A549 (cell line): ENCODE data around the gene PUM1. TPM values are rescaled to one million over a fixed set of nuclear protein-coding genes. Genes with fewer than 3 reads are reported as not detected.

ENCODE experiments used
- ATAC-seq, 2 experiments: fragments of 200-7000 bp in 1 of 2; fragments of >200 bp in 1 of 2; cut with Nextera tagmentation in 1 of 2; cut with Tn5 transposase in 1 of 2; 3 replicates each; pipeline versions ENCODE4 v1.8.0 to v1.9.1; 2018 to 2020; ENCODE audit warnings: mild to moderate bottlenecking in 1 of 2, moderate library complexity in 1 of 2
- CTCF ChIA-PET: fragments of 300-600 bp; sonication (Branson Sonifier 250); formaldehyde crosslinking; extraction: SDS; loops from one replicate; lab custom pipeline; 2021; ENCODE audit warnings: antibody characterized with exemption, inconsistent platforms; lab: Yijun Ruan, JAX
- POLR2A ChIA-PET: fragments of 350-600 bp; formaldehyde crosslinking; extraction: SDS; loops from one replicate; lab custom pipeline; 2021; ENCODE audit warnings: antibody characterized with exemption, inconsistent platforms; lab: Yijun Ruan, JAX
- DNase-seq, 2 experiments: peaks; one replicate each; pipeline versions ENCODE4 v3.0.0 to v3.0.0-alpha.2; 2011 to 2016; ENCODE audit warnings: low read depth in 1 of 2, low spot score in 1 of 2
- FAIRE-seq: peaks from 2 replicates; lab custom pipeline; 2011; peaks lifted over from hg19 to GRCh38; lab: Jason Lieb, UNC
- H3K27ac ChIP-seq, 2 experiments: fragments of >200 bp; sonication (Bioruptor Twin); formaldehyde crosslinking; 3 replicates each; pipeline ENCODE4 v1.5.1; 2016 to 2017
- H3K4me1 ChIP-seq: fragments of >200 bp; sonication (Bioruptor Twin); formaldehyde crosslinking; 3 replicates; pipeline ENCODE4 v1.6.1; 2016
- H3K4me2 ChIP-seq: fragments of >200 bp; sonication (Bioruptor Twin); formaldehyde crosslinking; 3 replicates; pipeline ENCODE4 v1.6.1; 2016
- H3K4me3 ChIP-seq: fragments of >200 bp; sonication (Bioruptor Twin); formaldehyde crosslinking; 3 replicates; pipeline ENCODE4 v1.5.1; 2016
- H3K9me3 ChIP-seq: fragments of >200 bp; sonication (Bioruptor Twin); formaldehyde crosslinking; 3 replicates; pipeline ENCODE4 v1.6.1; 2016
- BHLHE40 ChIP-seq: IDR thresholded peaks from 2 replicates; pipeline ENCODE4 v1.6.1; 2012; ENCODE audit warnings: low read depth, low read length, inconsistent platforms
- CHD2 ChIP-seq: fragments of 150-350 bp; IDR thresholded peaks from 2 replicates; pipeline ENCODE4 v1.6.1; 2014; ENCODE audit warnings: low read length; ENCODE audit not compliant: partially characterized antibody
- CHD4 ChIP-seq: fragments of 200-600 bp; sonication (generic); IDR thresholded peaks from 2 replicates; pipeline ENCODE4 v1.6.1; 2016; ENCODE audit warnings: antibody characterized with exemption, mild to moderate bottlenecking, borderline replicate concordance
- CTCF ChIP-seq: fragments of >200 bp; sonication (Bioruptor Twin); formaldehyde crosslinking; IDR thresholded peaks from 3 replicates; pipeline ENCODE4 v1.5.1; 2016
- EHF ChIP-seq: fragments of 250-450 bp; sonication (Bioruptor Pico); IDR thresholded peaks from 2 replicates; pipeline ENCODE4 v1.5.0; 2020; ENCODE audit warnings: mild to moderate bottlenecking
- EHMT2 ChIP-seq: fragments of 200-600 bp; sonication (generic); IDR thresholded peaks from 2 replicates; pipeline ENCODE4 v1.6.1; 2016; ENCODE audit warnings: antibody characterized with exemption, low read depth, mild to moderate bottlenecking, moderate library complexity
- EP300 ChIP-seq, 2 experiments: fragments of >200 bp; sonication (Bioruptor Twin); formaldehyde crosslinking; IDR thresholded peaks; 2 replicates in 1 of 2; 3 replicates in 1 of 2; pipeline ENCODE4 v1.6.1; 2016 to 2017
- HMGXB4 ChIP-seq: fragments of 250-450 bp; sonication (Bioruptor Pico); IDR thresholded peaks from 2 replicates; pipeline ENCODE4 v1.5.0; 2021; ENCODE audit warnings: mild to moderate bottlenecking, moderate library complexity, borderline replicate concordance
- KDM5A ChIP-seq: fragments of 200-600 bp; sonication (generic); IDR thresholded peaks from 2 replicates; pipeline ENCODE4 v1.6.1; 2016; ENCODE audit warnings: antibody characterized with exemption, mild to moderate bottlenecking
- MAFK ChIP-seq: fragments of 450-650 bp; IDR thresholded peaks from 2 replicates; pipeline ENCODE4 v1.6.1; 2014; ENCODE audit not compliant: partially characterized antibody
- PBX3 ChIP-seq: IDR thresholded peaks from 2 replicates; pipeline ENCODE4 v1.6.1; 2012
- RARB ChIP-seq: fragments of 250-450 bp; sonication (Bioruptor Pico); IDR thresholded peaks from 2 replicates; pipeline ENCODE4 v1.8.0; 2021; ENCODE audit warnings: mild to moderate bottlenecking, moderate library complexity
- SREBF2 ChIP-seq: fragments of 450-650 bp; IDR thresholded peaks from 2 replicates; pipeline ENCODE4 v1.6.1; 2014; ENCODE audit warnings: mild to moderate bottlenecking, moderate library complexity
- ZFP36 ChIP-seq: fragments of 450-650 bp; IDR thresholded peaks from 2 replicates; pipeline ENCODE4 v1.6.1; 2014; ENCODE audit warnings: borderline replicate concordance; ENCODE audit not compliant: partially characterized antibody
- ZNF302 ChIP-seq: fragments of 250-450 bp; sonication (Bioruptor Pico); IDR thresholded peaks from 2 replicates; pipeline ENCODE4 v1.9.0; 2021; ENCODE audit warnings: inconsistent platforms, mild to moderate bottlenecking, moderate library complexity
- WGBS: methylation state at CpG from one replicate; pipeline ENCODE4 v1.1.6; 2017; ENCODE audit errors: missing lambda C conversion rate; 5-methylcytosine and 5-hydroxymethylcytosine counted together
- polyA plus RNA-seq, 4 experiments: library from polyadenylated mRNA; depleted of rRNA in 3 of 4; stranded (reverse); fragments of >200 nt; fragmentation: RNase III in 1 of 4; extraction: RNeasy Plus Mini Kit Qiagen cat#74134 plus additional on column Dnase treatment in 1 of 4; gene quantifications; 2 replicates in 3 of 4; 3 replicates in 1 of 4; pipeline ENCODE4 v1.2.3, GENCODE V29; 2011 to 2017
- TF ChIP-seq, protein P1 (sequence below): fragments of >200 bp; sonication (Bioruptor Twin); formaldehyde crosslinking; IDR thresholded peaks from 2 replicates; pipeline ENCODE4 v1.6.1; 2016
- TF ChIP-seq, protein P2 (sequence below): IDR thresholded peaks from 2 replicates; pipeline ENCODE4 v1.6.1; 2012

The PUM1 gene
- polyA plus RNA-seq, 2 of the 4 experiments (the other 2 are of a cell fraction): 30.2 to 55.3 TPM

DNA sequence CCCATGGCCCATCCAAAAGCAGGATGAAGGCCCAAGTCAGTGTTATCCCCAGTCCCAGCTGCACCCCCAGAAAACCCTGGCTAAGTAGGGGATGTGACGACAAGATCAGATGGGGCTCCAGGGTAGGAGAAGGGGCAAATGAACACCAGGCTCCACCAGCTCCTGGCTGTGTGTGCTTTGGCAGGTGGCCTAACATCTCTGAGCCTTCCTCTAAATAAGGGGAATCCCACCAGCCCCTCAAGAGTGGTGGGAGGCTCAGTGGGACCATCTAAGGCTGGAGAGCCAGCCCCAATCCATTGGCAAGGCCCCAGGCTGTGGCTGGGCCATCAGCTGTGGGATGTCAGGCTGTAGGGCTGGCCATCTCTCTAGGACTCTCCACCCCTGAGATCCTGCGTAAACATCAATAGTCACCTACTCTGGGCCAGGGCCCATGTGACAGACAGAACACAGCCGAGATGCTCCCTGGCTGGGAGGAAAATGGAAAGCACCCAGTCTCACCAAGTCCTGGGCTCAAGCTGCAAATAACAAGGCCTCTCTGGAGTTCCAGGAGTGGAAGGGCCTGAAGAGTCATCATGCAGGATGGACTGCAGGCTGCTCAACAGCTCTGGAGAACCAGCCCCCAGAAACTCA, 164.5 kb downstream of the PUM1 start:
- ChIA-PET CTCF (interaction anchor here (1.1 to 4.2 kb wide), 3 partner anchors 11 to 182 kb away, joined by 4 to 30 read pairs (median 8); no protein-coding TSS in a partner anchor), POLR2A (no interaction called here)
- Histone ChIP-seq H3K4me2 (peak overlapping the region; percentile 51), H3K4me3 (no peak overlapping the region), H3K27ac (peak overlapping the region in 1 of 2 experiments; percentile 41; a peak in 1 of 6 replicates), H3K9me3 (no peaks in the 10 kb centered on the region), H3K4me1 (peaks cover 27% of the 10 kb centered on the region)
- TF ChIP-seq ZFP36 (peak; percentile 26), KDM5A (no peak)
- peak; percentile 32 to 51; a peak in 4 of 6 replicates for ATAC-seq
- peak in 1 of 2 experiments; percentile 24 for DNase-seq
- WGBS: 57% methylated on average over 3 of the region's 3 CpGs
- FAIRE-seq: no peak

GRCh38 chr1:30900486-30900885, 165.0 kb downstream of the PUM1 start:
- Histone ChIP-seq H3K9me3 (no peaks in the 10 kb centered on the region), H3K4me2 (no peak overlapping the region)
- WGBS: 43% methylated on average over 1 of the region's 6 CpGs
- DNase-seq (no peak), FAIRE-seq (no peak)
- POLR2A ChIA-PET: no interaction called here
- TF ChIP-seq MAFK: no peak
- no peak for TF ChIP-seq EHMT2
- TF ChIP-seq HMGXB4 (CRISPR knock-in tag): no peak
- TF ChIP-seq, protein P1, sequence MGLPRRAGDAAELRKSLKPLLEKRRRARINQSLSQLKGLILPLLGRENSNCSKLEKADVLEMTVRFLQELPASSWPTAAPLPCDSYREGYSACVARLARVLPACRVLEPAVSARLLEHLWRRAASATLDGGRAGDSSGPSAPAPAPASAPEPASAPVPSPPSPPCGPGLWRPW: no peak
- no peak for TF ChIP-seq CTCF
- TF ChIP-seq, all 56 proteins: peak for 0
- CTCF ChIA-PET: interaction anchor here (1.6 to 4.2 kb wide), 2 partner anchors 12 to 99 kb away, joined by 8 to 30 read pairs; no protein-coding TSS in a partner anchor
- no peak for ATAC-seq
- H3K4me1 ChIP-seq: peaks cover 27% of the 10 kb centered on the region
- H3K27ac ChIP-seq: no peak overlapping the region
- H3K4me3 ChIP-seq: no peak overlapping the region

GRCh38 chr1:30899577-30900389, 165.7 kb downstream of the PUM1 start:
- TF ChIP-seq CHD4 (no peak), PBX3 (no peak), RARB (CRISPR knock-in tag) (no peak), MAFK (no peak), SREBF2 (no peak), EHF (CRISPR knock-in tag) (no peak), CTCF (no peak), ZNF302 (no peak), EP300 (IDR thresholded peaks at IDR 0.05) (no peak), CHD2 (no peak), BHLHE40 (no peak)
- TF ChIP-seq, protein P2, sequence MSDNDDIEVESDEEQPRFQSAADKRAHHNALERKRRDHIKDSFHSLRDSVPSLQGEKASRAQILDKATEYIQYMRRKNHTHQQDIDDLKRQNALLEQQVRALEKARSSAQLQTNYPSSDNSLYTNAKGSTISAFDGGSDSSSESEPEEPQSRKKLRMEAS: no peak
- TF ChIP-seq, all 56 proteins: peak for 0
- FAIRE-seq: no peak
- no peak overlapping the region for H3K27ac ChIP-seq
- H3K4me3 ChIP-seq: no peak overlapping the region
- ChIA-PET CTCF (interaction anchor here (0.7 to 4.2 kb wide), 6 partner anchors 11 to 120 kb away, joined by 3 to 30 read pairs (median 6); no protein-coding TSS in a partner anchor), POLR2A (no interaction called here)
- H3K9me3 ChIP-seq: no peaks in the 10 kb centered on the region
- peaks cover 27% of the 10 kb centered on the region for H3K4me1 ChIP-seq
- DNase-seq: no peak
- no peak overlapping the region for H3K4me2 ChIP-seq
- ATAC-seq: no peak
- 86% methylated on average over 8 of the region's 13 CpGs for WGBS
